Liver (tissue), 3 donors: Measurements from ENCODE around the gene CAMK2B.

Experiments
- CTCF ChIP-seq: fragments of 150-350 bp; IDR thresholded peaks from 2 replicates; pipeline ENCODE4 v1.5.1; 2017; ENCODE audit warnings: improper control_type of control experiment, low read depth, low read length; ENCODE audit not compliant: missing input control
- GABPA ChIP-seq, 2 donors: IDR thresholded peaks in 1 of 2; conservative IDR thresholded peaks in 1 of 2; 2 replicates each; pipeline ENCODE4 v1.6.1; 2016; ENCODE audit warnings: antibody characterized with exemption in 2 of 2, mild to moderate bottlenecking in 1 of 2, moderate library complexity in 1 of 2
- HNF4A ChIP-seq, 2 donors: conservative IDR thresholded peaks; 2 replicates each; pipeline ENCODE4 v1.6.1; 2016; ENCODE audit warnings: antibody characterized with exemption in 2 of 2, mild to moderate bottlenecking in 2 of 2
- JUND ChIP-seq, 2 donors: IDR thresholded peaks; 2 replicates each; pipeline ENCODE4 v1.6.1; 2016; ENCODE audit warnings: antibody characterized with exemption in 2 of 2
- MAX ChIP-seq: IDR thresholded peaks from 2 replicates; pipeline ENCODE4 v1.6.1; 2016; ENCODE audit warnings: antibody characterized with exemption
- RAD21 ChIP-seq, 2 donors: IDR thresholded peaks; 2 replicates each; pipeline ENCODE4 v1.6.1; 2016; ENCODE audit warnings: antibody characterized with exemption in 2 of 2, mild to moderate bottlenecking in 2 of 2
- REST ChIP-seq: IDR thresholded peaks from 2 replicates; pipeline ENCODE4 v1.6.1; 2016; ENCODE audit warnings: antibody characterized with exemption, mild to moderate bottlenecking
- RXRA ChIP-seq, 2 donors: IDR thresholded peaks; 2 replicates each; pipeline ENCODE4 v1.6.1; 2017 to 2018; ENCODE audit warnings: antibody characterized with exemption in 2 of 2, mild to moderate bottlenecking in 1 of 2
- SP1 ChIP-seq: IDR thresholded peaks from 2 replicates; pipeline ENCODE4 v1.6.1; 2018; ENCODE audit warnings: antibody characterized with exemption, mild to moderate bottlenecking
- TAF1 ChIP-seq: conservative IDR thresholded peaks from 2 replicates; pipeline ENCODE4 v1.6.1; 2016; ENCODE audit warnings: antibody characterized with exemption, mild to moderate bottlenecking
- YY1 ChIP-seq: IDR thresholded peaks from 2 replicates; pipeline ENCODE4 v1.6.1; 2016; ENCODE audit warnings: antibody characterized with exemption, mild to moderate bottlenecking
- ZBTB33 ChIP-seq: IDR thresholded peaks from 2 replicates; pipeline ENCODE4 v1.6.1; 2016; ENCODE audit warnings: antibody characterized with exemption
- donor health status: healthy.
- donor health status: healthy.

- TF ChIP-seq RXRA (IDR thresholded peaks at IDR 0.05) (no peak), HNF4A (conservative IDR thresholded peaks at IDR 0.05) (no peak), CTCF (no peak), TAF1 (no peak), ZBTB33 (no peak), RAD21 (IDR thresholded peaks at IDR 0.05) (no peak), SP1 (no peak), MAX (no peak), JUND (IDR thresholded peaks at IDR 0.05) (no peak), REST (no peak), YY1 (no peak), GABPA (IDR thresholded peaks at IDR 0.05 in 1 of 2, conservative IDR thresholded peaks at IDR 0.05 in 1 of 2) (no peak)
These were observed 99.0 kb downstream of the CAMK2B start for GRCh38 chr7:44226396-44226753.
